Bone marrow (tissue), 2 donors: Measurements from ENCODE around the gene SLIT2.

Source experiments
- DNase-seq, 2 donors: peaks; one replicate each; lab custom pipeline; 2025; lab: John Stamatoyannopoulos, UW

SLIT2 gene

GRCh38 chr4:20266215-20267082 lies 14.7 kb downstream of the SLIT2 start:
- no peak for DNase-seq

GRCh38 chr4:20268028-20268427 lies 16.3 kb downstream of the SLIT2 start:
- DNase-seq, result no peak

GRCh38 chr4:20269320-20269719 lies 17.6 kb downstream of the SLIT2 start:
- DNase-seq, result no peak

- no peak for DNase-seq
Measured at GRCh38 chr4:20271950-20272349, 20.2 kb downstream of the SLIT2 start.

- DNase-seq, result no peak
Measured at GRCh38 chr4:20272411-20272872, 20.7 kb downstream of the SLIT2 start.

- no peak for DNase-seq
Measured at GRCh38 chr4:20273793-20274192, 22.1 kb downstream of the SLIT2 start.

GRCh38 chr4:20276848-20277247 lies 25.1 kb downstream of the SLIT2 start:
- DNase-seq, result no peak

GRCh38 chr4:20278195-20278594 lies 26.5 kb downstream of the SLIT2 start:
- no peak for DNase-seq

GRCh38 chr4:20279381-20279780 lies 27.7 kb downstream of the SLIT2 start:
- DNase-seq, result no peak

- no peak for DNase-seq
Measured at GRCh38 chr4:20281453-20281852, 29.7 kb downstream of the SLIT2 start.

- no peak for DNase-seq
Measured at GRCh38 chr4:20283039-20283438, 31.3 kb downstream of the SLIT2 start.

GRCh38 chr4:20284990-20285389 lies 33.3 kb downstream of the SLIT2 start:
- no peak for DNase-seq

GRCh38 chr4:20287246-20287645 lies 35.5 kb downstream of the SLIT2 start:
- no peak for DNase-seq

GRCh38 chr4:20288047-20288650 lies 36.4 kb downstream of the SLIT2 start:
- no peak for DNase-seq

- DNase-seq, result no peak
Measured at GRCh38 chr4:20288846-20289512, 37.3 kb downstream of the SLIT2 start.

- no peak for DNase-seq
Measured at GRCh38 chr4:20289782-20290181, 38.1 kb downstream of the SLIT2 start.

- DNase-seq, result no peak
Measured at GRCh38 chr4:20292739-20293138, 41.0 kb downstream of the SLIT2 start.

- DNase-seq, result no peak
Measured at GRCh38 chr4:20297261-20297660, 45.6 kb downstream of the SLIT2 start.

GRCh38 chr4:20297783-20298182 lies 46.1 kb downstream of the SLIT2 start:
- no peak for DNase-seq

GRCh38 chr4:20298455-20298854 lies 46.8 kb downstream of the SLIT2 start:
- no peak for DNase-seq

- DNase-seq, result no peak
Measured at GRCh38 chr4:20298986-20299385, 47.3 kb downstream of the SLIT2 start.

GRCh38 chr4:20299515-20299914 lies 47.8 kb downstream of the SLIT2 start:
- no peak for DNase-seq

GRCh38 chr4:20301161-20301560 lies 49.5 kb downstream of the SLIT2 start:
- DNase-seq, result no peak
